ENCODE measurements around the gene TTLL11.
"Not testable (repeated sequence)": the region's sequence is repeated elsewhere in the genome, so short reads cannot be mapped to it uniquely, and the experiment has no call there.

DNA sequence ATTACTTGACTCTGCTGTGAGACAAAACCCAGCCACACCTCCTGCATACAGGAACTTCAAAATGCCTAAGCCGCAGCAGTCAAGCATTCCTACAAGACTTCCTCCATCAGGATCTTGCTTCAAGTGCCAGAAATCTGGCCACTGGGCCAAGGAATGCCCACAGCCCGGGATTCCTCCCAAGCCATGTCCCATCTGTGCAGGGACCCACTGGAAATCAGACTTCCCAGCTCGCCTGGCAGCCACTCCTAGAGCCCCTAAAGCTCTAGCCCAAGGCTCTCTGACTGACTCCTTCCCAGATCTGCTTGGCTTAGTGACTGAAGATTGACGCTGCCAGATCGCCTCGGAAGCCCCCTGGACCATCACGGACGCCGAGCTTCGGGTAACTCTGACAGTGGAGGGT, 300.6 kb downstream of the TTLL11 start:
- TF ChIP-seq POLR2A (IDR thresholded peaks at IDR 0.05), result not testable (repeated sequence)
- TF ChIP-seq, protein P1, sequence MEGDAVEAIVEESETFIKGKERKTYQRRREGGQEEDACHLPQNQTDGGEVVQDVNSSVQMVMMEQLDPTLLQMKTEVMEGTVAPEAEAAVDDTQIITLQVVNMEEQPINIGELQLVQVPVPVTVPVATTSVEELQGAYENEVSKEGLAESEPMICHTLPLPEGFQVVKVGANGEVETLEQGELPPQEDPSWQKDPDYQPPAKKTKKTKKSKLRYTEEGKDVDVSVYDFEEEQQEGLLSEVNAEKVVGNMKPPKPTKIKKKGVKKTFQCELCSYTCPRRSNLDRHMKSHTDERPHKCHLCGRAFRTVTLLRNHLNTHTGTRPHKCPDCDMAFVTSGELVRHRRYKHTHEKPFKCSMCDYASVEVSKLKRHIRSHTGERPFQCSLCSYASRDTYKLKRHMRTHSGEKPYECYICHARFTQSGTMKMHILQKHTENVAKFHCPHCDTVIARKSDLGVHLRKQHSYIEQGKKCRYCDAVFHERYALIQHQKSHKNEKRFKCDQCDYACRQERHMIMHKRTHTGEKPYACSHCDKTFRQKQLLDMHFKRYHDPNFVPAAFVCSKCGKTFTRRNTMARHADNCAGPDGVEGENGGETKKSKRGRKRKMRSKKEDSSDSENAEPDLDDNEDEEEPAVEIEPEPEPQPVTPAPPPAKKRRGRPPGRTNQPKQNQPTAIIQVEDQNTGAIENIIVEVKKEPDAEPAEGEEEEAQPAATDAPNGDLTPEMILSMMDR (IDR thresholded peaks at IDR 0.05), result not testable (repeated sequence)
